ENCODE data around the gene SEC24A. TPM values are rescaled to one million over a fixed set of nuclear protein-coding genes. Genes with fewer than 3 reads are reported as not detected.
"Not testable (repeated sequence)": the region's sequence is repeated elsewhere in the genome, so short reads cannot be mapped to it uniquely, and the experiment has no call there.

SEC24A gene
- total RNA-seq, 1 donor from 2014 or later: 48.2 TPM

- H3K9me3 Mint-ChIP-seq (ENCODE audit: low read depth): no peaks in the 10 kb centered on the region
- DNase-seq (ENCODE audit: low spot score): no peak
- H3K4me3 Mint-ChIP-seq (ENCODE audit: unreplicated experiment): no peak overlapping the region
- H3K27me3 Mint-ChIP-seq (ENCODE audit: low read depth): no peaks in the 10 kb centered on the region
- H3K27ac Mint-ChIP-seq (ENCODE audit: unreplicated experiment): no peak overlapping the region
- H3K4me1 Mint-ChIP-seq (ENCODE audit: low read depth): peaks cover 3% of the 10 kb centered on the region
- no peak for TF ChIP-seq CTCF (IDR thresholded peaks at IDR 0.05)
- H3K36me3 Mint-ChIP-seq (ENCODE audit: low read depth): peaks cover 29% of the 10 kb centered on the region
These were observed 66.0 kb downstream of the SEC24A start for GRCh38 chr5:134714541-134714940.

GRCh38 chr5:134715466-134715865 is 66.9 kb downstream of the SEC24A start:
- not testable (repeated sequence) for DNase-seq (ENCODE audit: low spot score); H3K27ac Mint-ChIP-seq (ENCODE audit: unreplicated experiment); H3K4me3 Mint-ChIP-seq (ENCODE audit: unreplicated experiment); H3K4me1 Mint-ChIP-seq (ENCODE audit: low read depth); H3K9me3 Mint-ChIP-seq (ENCODE audit: low read depth); H3K27me3 Mint-ChIP-seq (ENCODE audit: low read depth)
- H3K36me3 Mint-ChIP-seq (ENCODE audit: low read depth): peaks cover 25% of the 10 kb centered on the region

- Mint-ChIP-seq H3K4me1 (ENCODE audit: low read depth) (no peaks in the 10 kb centered on the region), H3K36me3 (ENCODE audit: low read depth) (peaks cover 13% of the 10 kb centered on the region), H3K27ac (ENCODE audit: unreplicated experiment) (no peak overlapping the region), H3K27me3 (ENCODE audit: low read depth) (no peaks in the 10 kb centered on the region), H3K4me3 (ENCODE audit: unreplicated experiment) (no peak overlapping the region), H3K9me3 (ENCODE audit: low read depth) (no peaks in the 10 kb centered on the region)
- DNase-seq (ENCODE audit: low spot score): no peak
- TF ChIP-seq CTCF (IDR thresholded peaks at IDR 0.05): no peak
These were observed 76.3 kb downstream of the SEC24A start for GRCh38 chr5:134724872-134725271.

- no peak overlapping the region for H3K4me3 Mint-ChIP-seq (ENCODE audit: unreplicated experiment)
- no peaks in the 10 kb centered on the region for H3K9me3 Mint-ChIP-seq (ENCODE audit: low read depth)
- no peak for TF ChIP-seq CTCF (IDR thresholded peaks at IDR 0.05)
- no peak for DNase-seq (ENCODE audit: low spot score)
- no peaks in the 10 kb centered on the region for H3K27me3 Mint-ChIP-seq (ENCODE audit: low read depth)
- no peaks in the 10 kb centered on the region for H3K36me3 Mint-ChIP-seq (ENCODE audit: low read depth)
- no peak overlapping the region for H3K27ac Mint-ChIP-seq (ENCODE audit: unreplicated experiment)
- H3K4me1 Mint-ChIP-seq (ENCODE audit: low read depth): peaks cover 4% of the 10 kb centered on the region
These were observed 84.2 kb downstream of the SEC24A start for GRCh38 chr5:134732819-134733218.

GRCh38 chr5:134735243-134735642 is 86.7 kb downstream of the SEC24A start:
- H3K27me3 Mint-ChIP-seq (ENCODE audit: low read depth): no peaks in the 10 kb centered on the region
- TF ChIP-seq CTCF (IDR thresholded peaks at IDR 0.05): no peak
- H3K4me3 Mint-ChIP-seq (ENCODE audit: unreplicated experiment): no peak overlapping the region
- no peaks in the 10 kb centered on the region for H3K36me3 Mint-ChIP-seq (ENCODE audit: low read depth)
- peaks cover 15% of the 10 kb centered on the region for H3K4me1 Mint-ChIP-seq (ENCODE audit: low read depth)
- no peak overlapping the region for H3K27ac Mint-ChIP-seq (ENCODE audit: unreplicated experiment)
- no peaks in the 10 kb centered on the region for H3K9me3 Mint-ChIP-seq (ENCODE audit: low read depth)
- no peak for DNase-seq (ENCODE audit: low spot score)

GRCh38 chr5:134736173-134736812 is 87.7 kb downstream of the SEC24A start:
- Mint-ChIP-seq H3K9me3 (ENCODE audit: low read depth) (no peaks in the 10 kb centered on the region), H3K27ac (ENCODE audit: unreplicated experiment) (no peak overlapping the region), H3K4me3 (ENCODE audit: unreplicated experiment) (no peak overlapping the region), H3K27me3 (ENCODE audit: low read depth) (no peaks in the 10 kb centered on the region), H3K36me3 (ENCODE audit: low read depth) (no peaks in the 10 kb centered on the region), H3K4me1 (ENCODE audit: low read depth) (peaks cover 19% of the 10 kb centered on the region)
- no peak for TF ChIP-seq CTCF (IDR thresholded peaks at IDR 0.05)
- no peak for DNase-seq (ENCODE audit: low spot score)

Data from chondrocyte (in vitro differentiated cells).